ENCODE data around the gene PRUNE1. TPM values are rescaled to one million over a fixed set of nuclear protein-coding genes. Genes with fewer than 3 reads are reported as not detected.

The PRUNE1 gene
- total RNA-seq, 1 experiment from 2014 or later: 24.5 TPM

- TF ChIP-seq PRDM15 (CRISPR knock-in tag; IDR thresholded peaks at IDR 0.05) (no peak), CBFB (CRISPR knock-in tag; IDR thresholded peaks at IDR 0.05; ENCODE audit: low read depth) (no peak), CREM (CRISPR knock-in tag; IDR thresholded peaks at IDR 0.05) (no peak), NR2C2 (CRISPR knock-in tag; IDR thresholded peaks at IDR 0.05) (no peak), NFE2L1 (CRISPR knock-in tag; IDR thresholded peaks at IDR 0.05) (no peak), E2F5 (CRISPR knock-in tag; IDR thresholded peaks at IDR 0.05) (no peak), HMGA2 (CRISPR knock-in tag; IDR thresholded peaks at IDR 0.05) (no peak), ZNF532 (CRISPR knock-in tag; IDR thresholded peaks at IDR 0.05; ENCODE audit: borderline replicate concordance) (no peak), TEAD4 (CRISPR knock-in tag; IDR thresholded peaks at IDR 0.05) (no peak), E2F1 (CRISPR knock-in tag; IDR thresholded peaks at IDR 0.05) (no peak), MAX (CRISPR knock-in tag; IDR thresholded peaks at IDR 0.05) (no peak)
Observed at GRCh38 chr1:151002611-151003010, 5.6 kb upstream of the PRUNE1 start (continued).

- DNase-seq (ENCODE audit: low spot score): no peak
- Mint-ChIP-seq H3K9me3 (no peaks in the 10 kb centered on the region), H3K4me1 (peaks cover 31% of the 10 kb centered on the region), H3K36me3 (no peaks in the 10 kb centered on the region), H3K27ac (no peak overlapping the region), H3K4me3 (no peak overlapping the region), H3K27me3 (ENCODE audit: low read depth) (no peaks in the 10 kb centered on the region)
- CTCF ChIA-PET: interaction anchor here (4.4 kb wide), 1 partner anchor 7 kb away, joined by 74 read pairs; no protein-coding TSS in a partner anchor
- ATAC-seq: no peak
- POLR2A ChIA-PET: no interaction called here
- TF ChIP-seq AFF4 (CRISPR knock-in tag; IDR thresholded peaks at IDR 0.05; ENCODE audit: borderline replicate concordance) (no peak), IRF2 (CRISPR knock-in tag; IDR thresholded peaks at IDR 0.05; ENCODE audit: borderline replicate concordance, low read depth) (no peak), MAX (CRISPR knock-in tag; IDR thresholded peaks at IDR 0.05) (no peak), RORB (CRISPR knock-in tag; IDR thresholded peaks at IDR 0.05) (no peak), SMAD4 (CRISPR knock-in tag; IDR thresholded peaks at IDR 0.05) (no peak), ZNF263 (CRISPR knock-in tag; IDR thresholded peaks at IDR 0.05; ENCODE audit: low read depth) (no peak), PRDM15 (CRISPR knock-in tag; IDR thresholded peaks at IDR 0.05) (no peak), PRRX2 (CRISPR knock-in tag; IDR thresholded peaks at IDR 0.05) (no peak), ZNF396 (CRISPR knock-in tag; IDR thresholded peaks at IDR 0.05; ENCODE audit: borderline replicate concordance) (no peak), GTF2I (CRISPR knock-in tag; conservative IDR thresholded peaks at IDR 0.05) (no peak)
Observed at GRCh38 chr1:151003180-151003579, 5.1 kb upstream of the PRUNE1 start.
